Adrenal gland (tissue), 5 donors: ENCODE data around the gene SOX12.

ENCODE experiments used
- POLR2A ChIP-seq, 2 donors: fragments of 450-650 bp; IDR thresholded peaks; one replicate each; pipeline ENCODE4 v1.6.1; 2017; ENCODE audit warnings: antibody characterized with exemption in 2 of 2, mild to moderate bottlenecking in 2 of 2, moderate library complexity in 1 of 2
- TF ChIP-seq, protein P1 (sequence below), 6 experiments: fragments of 450-650 bp in 4 of 6; fragments of 200-600 bp in 2 of 6; sonication (generic) in 1 of 6; IDR thresholded peaks; 1 replicate in 5 of 6; 2 replicates in 1 of 6; pipeline versions ENCODE4 v1.5.1 to v1.8.0; 2016 to 2021; ENCODE audit warnings: antibody characterized with exemption in 6 of 6, mild to moderate bottlenecking in 2 of 6, moderate library complexity in 1 of 6
- donor health status: DM: no; HTN: no; CAD: no.

DNA sequence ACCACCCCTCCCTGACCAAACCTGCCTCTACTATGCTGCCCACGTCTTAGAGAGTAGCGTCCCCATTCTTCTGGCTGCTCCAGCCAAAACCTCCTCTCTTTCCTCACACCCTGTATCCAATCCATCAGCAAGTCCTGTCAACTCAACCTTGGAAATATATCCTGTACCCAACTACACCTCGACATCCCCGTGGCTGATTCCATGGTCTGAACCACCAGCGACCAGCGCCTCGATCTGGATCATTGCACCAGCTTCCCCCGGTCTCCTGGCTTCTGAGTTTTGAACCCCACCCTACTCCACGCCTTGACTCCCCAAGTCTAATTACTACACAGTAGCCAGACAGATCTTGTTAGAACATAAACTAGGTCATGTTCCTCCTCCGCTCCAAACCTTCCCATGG is 31.4 kb downstream of the SOX12 start:
- TF ChIP-seq POLR2A (IDR thresholded peaks at IDR 0.05) = no peak
- TF ChIP-seq, protein P1, sequence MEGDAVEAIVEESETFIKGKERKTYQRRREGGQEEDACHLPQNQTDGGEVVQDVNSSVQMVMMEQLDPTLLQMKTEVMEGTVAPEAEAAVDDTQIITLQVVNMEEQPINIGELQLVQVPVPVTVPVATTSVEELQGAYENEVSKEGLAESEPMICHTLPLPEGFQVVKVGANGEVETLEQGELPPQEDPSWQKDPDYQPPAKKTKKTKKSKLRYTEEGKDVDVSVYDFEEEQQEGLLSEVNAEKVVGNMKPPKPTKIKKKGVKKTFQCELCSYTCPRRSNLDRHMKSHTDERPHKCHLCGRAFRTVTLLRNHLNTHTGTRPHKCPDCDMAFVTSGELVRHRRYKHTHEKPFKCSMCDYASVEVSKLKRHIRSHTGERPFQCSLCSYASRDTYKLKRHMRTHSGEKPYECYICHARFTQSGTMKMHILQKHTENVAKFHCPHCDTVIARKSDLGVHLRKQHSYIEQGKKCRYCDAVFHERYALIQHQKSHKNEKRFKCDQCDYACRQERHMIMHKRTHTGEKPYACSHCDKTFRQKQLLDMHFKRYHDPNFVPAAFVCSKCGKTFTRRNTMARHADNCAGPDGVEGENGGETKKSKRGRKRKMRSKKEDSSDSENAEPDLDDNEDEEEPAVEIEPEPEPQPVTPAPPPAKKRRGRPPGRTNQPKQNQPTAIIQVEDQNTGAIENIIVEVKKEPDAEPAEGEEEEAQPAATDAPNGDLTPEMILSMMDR (IDR thresholded peaks at IDR 0.05) = no peak
